C4-2B (cell line): ENCODE results near the gene DXO.
"Not testable (repeated sequence)": the region's sequence is repeated elsewhere in the genome, so short reads cannot be mapped to it uniquely, and the experiment has no call there.

Experiments
- H3K27ac ChIP-seq: fragments of 450-650 bp; 2 replicates; pipeline ENCODE4 v1.5.1; 2017
- ZFX ChIP-seq: fragments of 450-650 bp; IDR thresholded peaks from 2 replicates; pipeline ENCODE4 v1.6.1; 2017
- TF ChIP-seq, protein P1 (sequence below): fragments of 450-650 bp; conservative IDR thresholded peaks from 2 replicates; pipeline ENCODE4 v1.5.1; 2017; ENCODE audit warnings: mild to moderate bottlenecking

DXO gene

DNA sequence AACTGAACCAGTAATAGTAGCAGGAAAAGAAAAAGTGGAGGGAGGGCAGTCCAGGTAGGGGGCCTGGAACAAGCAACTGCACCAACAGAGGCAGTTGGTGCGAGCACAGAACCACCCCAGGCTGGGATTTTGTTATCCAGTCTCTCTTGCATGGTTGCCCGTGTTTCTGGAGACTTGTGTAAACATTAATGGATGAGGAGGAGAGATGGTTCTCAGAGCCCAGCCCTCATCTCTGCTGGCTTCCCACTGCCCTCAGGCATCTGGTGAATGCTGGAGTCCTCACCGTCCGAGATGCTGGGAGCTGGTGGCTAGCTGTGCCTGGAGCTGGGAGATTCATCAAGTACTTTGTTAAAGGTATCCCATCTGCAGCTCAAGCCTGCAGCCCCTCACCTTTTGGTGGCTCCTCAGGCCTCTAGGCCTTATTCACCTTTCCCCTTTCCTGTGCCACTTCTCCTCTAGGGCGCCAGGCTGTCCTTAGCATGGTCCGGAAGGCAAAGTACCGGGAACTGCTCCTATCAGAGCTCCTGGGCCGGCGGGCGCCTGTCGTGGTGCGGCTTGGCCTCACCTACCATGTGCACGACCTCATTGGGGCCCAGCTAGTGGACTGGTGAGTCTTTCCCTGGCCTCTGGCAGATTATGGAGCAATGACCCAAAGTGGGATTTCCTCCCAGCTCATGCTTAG, 8.4 kb upstream of the DXO start:
- not testable (repeated sequence) for H3K27ac ChIP-seq

DNA sequence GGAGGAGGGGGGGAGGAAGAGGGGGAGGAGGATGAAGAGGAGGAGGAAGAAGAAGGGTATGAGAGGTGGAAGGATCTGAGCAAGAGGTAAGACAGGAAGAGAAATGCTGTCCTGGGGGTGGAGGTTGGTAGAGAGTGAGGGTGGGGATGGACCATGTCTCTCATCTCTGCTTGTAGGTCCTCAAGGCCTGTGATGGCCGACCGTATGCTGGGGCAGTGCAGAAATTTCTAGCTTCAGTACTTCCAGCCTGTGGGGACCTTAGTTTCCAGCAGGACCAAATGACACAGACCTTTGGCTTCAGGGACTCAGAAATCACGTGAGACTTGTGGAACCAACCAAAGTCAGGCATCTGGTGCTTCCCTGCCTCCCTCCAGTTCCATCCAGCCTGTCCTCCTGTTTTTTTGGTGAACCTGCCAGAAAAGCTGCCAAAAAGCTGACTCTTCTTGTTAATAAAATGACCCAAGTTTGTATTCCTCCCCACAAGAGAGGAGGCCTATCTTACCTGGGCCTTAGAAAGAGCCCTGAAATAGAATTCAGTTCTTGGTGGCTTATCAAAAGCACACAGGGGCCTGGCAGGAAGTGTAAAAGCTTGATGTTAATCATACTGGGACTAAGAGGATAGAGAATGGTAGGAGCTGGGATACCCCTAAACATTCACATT, 7.4 kb upstream of the DXO start:
- TF ChIP-seq ZFX: no peak
- TF ChIP-seq, protein P1, sequence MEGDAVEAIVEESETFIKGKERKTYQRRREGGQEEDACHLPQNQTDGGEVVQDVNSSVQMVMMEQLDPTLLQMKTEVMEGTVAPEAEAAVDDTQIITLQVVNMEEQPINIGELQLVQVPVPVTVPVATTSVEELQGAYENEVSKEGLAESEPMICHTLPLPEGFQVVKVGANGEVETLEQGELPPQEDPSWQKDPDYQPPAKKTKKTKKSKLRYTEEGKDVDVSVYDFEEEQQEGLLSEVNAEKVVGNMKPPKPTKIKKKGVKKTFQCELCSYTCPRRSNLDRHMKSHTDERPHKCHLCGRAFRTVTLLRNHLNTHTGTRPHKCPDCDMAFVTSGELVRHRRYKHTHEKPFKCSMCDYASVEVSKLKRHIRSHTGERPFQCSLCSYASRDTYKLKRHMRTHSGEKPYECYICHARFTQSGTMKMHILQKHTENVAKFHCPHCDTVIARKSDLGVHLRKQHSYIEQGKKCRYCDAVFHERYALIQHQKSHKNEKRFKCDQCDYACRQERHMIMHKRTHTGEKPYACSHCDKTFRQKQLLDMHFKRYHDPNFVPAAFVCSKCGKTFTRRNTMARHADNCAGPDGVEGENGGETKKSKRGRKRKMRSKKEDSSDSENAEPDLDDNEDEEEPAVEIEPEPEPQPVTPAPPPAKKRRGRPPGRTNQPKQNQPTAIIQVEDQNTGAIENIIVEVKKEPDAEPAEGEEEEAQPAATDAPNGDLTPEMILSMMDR: no peak
- H3K27ac ChIP-seq: no peak overlapping the region

DNA sequence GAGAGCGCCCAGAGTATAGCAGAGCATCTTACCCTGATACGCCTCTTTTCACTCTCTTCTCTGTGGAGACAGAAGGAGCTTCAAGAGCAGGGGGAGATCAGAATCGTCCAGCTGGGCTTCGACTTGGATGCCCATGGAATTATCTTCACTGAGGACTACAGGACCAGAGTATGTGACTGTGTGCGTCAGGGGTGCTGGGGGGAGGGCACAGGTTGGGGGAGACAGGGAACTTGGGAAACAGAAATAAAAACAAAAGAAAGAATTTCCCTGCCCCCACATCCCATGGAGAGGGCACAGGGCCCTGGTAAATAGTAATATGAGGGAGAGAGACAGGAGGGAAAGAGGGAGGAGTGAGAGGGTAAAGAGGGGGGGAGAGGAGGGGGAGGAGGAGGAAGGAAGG, 6.9 kb upstream of the DXO start:
- TF ChIP-seq, protein P1: no peak
- no peak for TF ChIP-seq ZFX
- H3K27ac ChIP-seq: no peak overlapping the region

DNA sequence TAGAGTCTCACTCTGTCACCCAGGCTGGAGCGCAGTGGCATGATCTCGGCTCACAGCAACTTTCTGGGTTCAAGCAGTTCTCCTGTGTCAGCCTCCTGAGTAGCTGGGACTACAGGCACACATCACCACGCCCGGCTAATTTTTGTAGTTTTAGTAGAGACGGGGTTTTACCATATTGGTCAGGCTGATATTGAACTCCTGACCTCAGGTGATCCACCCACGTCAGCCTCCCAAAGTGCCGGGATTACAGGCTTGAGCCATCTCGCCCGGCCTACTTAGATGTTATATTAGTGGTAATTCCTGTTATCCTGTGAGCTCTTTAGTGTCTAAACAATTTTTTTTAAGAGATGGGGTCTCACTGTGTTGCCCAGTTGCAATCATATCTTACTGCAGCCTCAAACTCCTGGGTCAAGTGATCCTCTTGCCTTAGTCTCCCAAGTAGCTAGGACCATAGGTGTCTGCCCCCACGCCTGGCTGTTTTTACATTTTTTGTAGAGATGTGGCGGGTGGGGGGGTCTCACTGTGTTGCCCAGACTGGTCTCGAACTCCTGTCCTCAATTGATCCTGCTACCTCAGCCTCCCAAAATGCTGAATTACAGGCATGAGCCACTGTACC, 6.0 kb upstream of the DXO start:
- TF ChIP-seq, protein P1: no peak
- no peak for TF ChIP-seq ZFX
- no peak overlapping the region for H3K27ac ChIP-seq

DNA sequence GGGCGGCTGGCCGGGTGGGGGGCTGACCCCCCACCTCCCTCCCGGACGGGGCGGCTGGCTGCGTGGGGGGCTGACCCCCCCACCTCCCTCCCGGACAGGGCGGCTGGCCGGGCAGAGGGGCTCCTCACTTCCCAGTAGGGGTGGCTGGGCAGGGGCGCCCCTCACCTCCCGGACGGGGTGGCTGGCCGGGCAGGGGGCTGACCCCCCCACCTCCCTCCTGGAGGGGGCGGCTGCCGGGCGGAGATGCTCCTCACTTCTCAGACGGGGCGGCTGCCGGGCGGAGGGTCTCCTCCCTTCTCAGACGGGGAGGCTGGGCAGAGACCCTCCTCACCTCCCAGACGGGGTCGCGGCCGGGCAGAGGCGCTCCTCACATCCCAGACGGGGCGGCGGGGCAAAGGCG, 4.1 kb upstream of the DXO start:
- not testable (repeated sequence) for H3K27ac ChIP-seq

DNA sequence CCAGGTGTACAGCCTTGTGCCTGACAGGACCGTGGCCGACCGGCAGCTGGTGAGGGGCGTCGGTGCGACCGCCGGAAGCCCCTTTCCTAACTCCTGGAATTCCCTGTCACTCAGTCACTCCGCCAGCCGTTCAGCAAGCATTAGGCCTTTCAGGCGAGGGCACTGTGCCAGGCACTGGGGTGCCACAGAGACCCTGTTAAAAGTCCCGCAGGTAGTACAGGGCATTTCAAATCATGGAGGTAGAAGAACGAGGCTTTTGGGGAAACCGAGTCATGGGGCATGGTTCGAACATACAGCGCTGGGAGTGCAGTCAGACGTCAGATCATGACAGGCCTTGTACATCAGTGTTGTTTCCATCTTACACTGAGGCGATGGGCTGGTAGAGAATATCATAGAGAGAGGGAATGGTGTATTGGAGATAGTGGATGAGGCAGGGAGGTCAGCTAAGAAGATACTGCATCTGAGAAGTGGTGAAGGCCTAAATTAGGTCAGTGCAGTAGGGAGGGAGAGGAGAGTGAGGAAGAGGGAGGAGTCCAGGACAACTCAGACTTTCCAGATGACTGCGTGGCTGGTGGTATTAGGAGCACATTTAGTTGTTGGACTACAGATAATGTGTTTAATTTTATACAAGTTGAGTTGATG, 892 bp upstream of the DXO start:
- peak overlapping the region; percentile 76 for H3K27ac ChIP-seq

DNA sequence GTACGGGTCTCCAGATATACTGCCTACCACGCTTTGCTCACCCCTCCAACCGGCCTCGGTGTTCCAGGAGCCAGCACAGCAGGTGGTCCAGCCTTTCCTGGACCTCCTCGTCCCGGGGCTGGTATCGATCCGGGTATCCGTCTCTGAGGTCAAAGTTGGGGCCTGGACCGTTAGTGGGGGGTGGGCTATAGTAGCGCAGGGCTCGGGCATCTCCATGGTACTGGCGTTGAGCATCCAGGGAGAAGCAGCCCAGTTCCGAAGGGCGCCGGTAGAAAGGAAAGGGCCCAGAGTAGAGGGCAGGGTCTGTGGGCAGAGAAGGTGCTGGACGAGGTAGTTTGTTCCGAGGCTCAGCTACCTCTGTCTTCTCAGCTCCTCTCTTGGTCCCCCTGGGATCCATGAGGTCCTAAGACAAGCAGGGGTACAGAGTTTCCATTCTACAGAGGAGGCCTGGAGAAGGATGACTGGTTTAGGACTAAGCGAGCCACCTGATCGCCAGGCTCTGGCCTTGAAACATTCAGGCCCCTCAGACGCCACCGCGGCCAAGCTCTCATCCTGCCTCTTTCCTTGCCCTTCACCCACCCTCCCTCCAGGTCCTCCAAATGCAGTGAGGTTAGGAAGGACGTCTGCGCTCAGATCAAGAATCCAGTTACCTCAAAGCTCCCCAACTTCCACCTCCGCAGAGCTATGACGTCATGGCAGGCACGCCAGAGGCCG, 502 bp downstream of the DXO start:
- peak overlapping the region; percentile 76 for H3K27ac ChIP-seq
- TF ChIP-seq ZFX: peak; percentile 41; the same call in 1 of the 2 replicates
- TF ChIP-seq, protein P1: no peak

More for the DNA sequence above, 892 bp upstream of the DXO start:
- no peak for TF ChIP-seq ZFX
- TF ChIP-seq, protein P1: no peak
